ENCODE measurements around the gene PFKFB3.
A peak's percentile ranks its signal among the peaks of the same experiment; 100 is the strongest.

PFKFB3 gene

GRCh38 chr10:6272126-6272525, 69.4 kb downstream of the PFKFB3 start (continued):
- no peak for TF ChIP-seq PATZ1 (CRISPR knock-in tag; IDR thresholded peaks at IDR 0.05; ENCODE audit: borderline replicate concordance)
- TF ChIP-seq BACH2 (CRISPR knock-in tag; IDR thresholded peaks at IDR 0.05; ENCODE audit: borderline replicate concordance): no peak
- TF ChIP-seq ZFP30 (CRISPR knock-in tag; IDR thresholded peaks at IDR 0.05): no peak
- no peak for TF ChIP-seq POU6F1 (CRISPR knock-in tag; IDR thresholded peaks at IDR 0.05; ENCODE audit: borderline replicate concordance, low read depth)
- TF ChIP-seq ZNF70 (CRISPR knock-in tag; IDR thresholded peaks at IDR 0.05): no peak

- no peak for ATAC-seq
- TF ChIP-seq ZFP3 (CRISPR knock-in tag; IDR thresholded peaks at IDR 0.05) (no peak), CREB5 (CRISPR knock-in tag; IDR thresholded peaks at IDR 0.05; ENCODE audit: low read depth) (no peak)
Observed at GRCh38 chr10:6273351-6273750, 70.6 kb downstream of the PFKFB3 start.

- no peak for ATAC-seq
- no peak for TF ChIP-seq TOX (CRISPR knock-in tag; IDR thresholded peaks at IDR 0.05; ENCODE audit: borderline replicate concordance)
Observed at GRCh38 chr10:6274040-6274439, 71.3 kb downstream of the PFKFB3 start.

- ATAC-seq: no peak
- TF ChIP-seq CSRNP3 (CRISPR knock-in tag; IDR thresholded peaks at IDR 0.05) (no peak), RARB (CRISPR knock-in tag; IDR thresholded peaks at IDR 0.05) (no peak), ZNF8 (CRISPR knock-in tag; IDR thresholded peaks at IDR 0.05) (no peak), OSR1 (CRISPR knock-in tag; IDR thresholded peaks at IDR 0.05) (no peak), CSDC2 (CRISPR knock-in tag; IDR thresholded peaks at IDR 0.05) (no peak)
Observed at GRCh38 chr10:6274484-6274883, 71.8 kb downstream of the PFKFB3 start.

GRCh38 chr10:6275022-6275997, 72.6 kb downstream of the PFKFB3 start:
- ATAC-seq: peak; percentile 91
- TF ChIP-seq ZC3H10 (CRISPR knock-in tag; IDR thresholded peaks at IDR 0.05): peak; percentile 60; the same call in 1 of the 2 replicates
- TF ChIP-seq POU6F1 (CRISPR knock-in tag; IDR thresholded peaks at IDR 0.05; ENCODE audit: borderline replicate concordance, low read depth): no peak
- TF ChIP-seq ZFP3 (CRISPR knock-in tag; IDR thresholded peaks at IDR 0.05): no peak
- TF ChIP-seq OSR1 (CRISPR knock-in tag; IDR thresholded peaks at IDR 0.05): peak; percentile 83
- TF ChIP-seq TOX (CRISPR knock-in tag; IDR thresholded peaks at IDR 0.05; ENCODE audit: borderline replicate concordance): peak; percentile 47; the same call in 1 of the 2 replicates
- TF ChIP-seq ARNTL (CRISPR knock-in tag; IDR thresholded peaks at IDR 0.05; ENCODE audit: borderline replicate concordance, low read depth): no peak
- TF ChIP-seq CREB5 (CRISPR knock-in tag; IDR thresholded peaks at IDR 0.05; ENCODE audit: low read depth): no peak

Measured in SK-N-SH treated with all-trans-retinoic acid at 6 μM for 48 hours (cell line).